Measurements from ENCODE around the gene ZNF516.

The ZNF516 gene

DNA sequence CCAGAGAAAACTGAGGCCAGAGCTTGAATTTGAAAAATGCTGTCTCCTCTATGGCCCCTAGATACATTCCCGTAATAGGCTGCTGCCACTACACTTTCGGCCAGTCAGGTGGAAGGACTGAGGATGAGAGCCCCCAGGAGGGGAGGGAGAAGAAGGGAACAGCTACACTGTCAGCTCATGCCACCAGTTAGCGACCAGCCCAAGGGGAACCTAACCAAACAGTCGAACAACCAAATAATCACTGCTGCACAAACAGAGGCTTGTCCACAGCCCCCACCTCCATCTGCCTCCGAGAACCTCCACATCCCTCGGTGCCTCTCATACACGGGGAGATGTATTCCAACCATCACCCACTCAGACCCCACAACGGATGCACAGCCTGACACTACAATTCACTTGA lies 7.3 kb downstream of the ZNF516 start:
- no peak for DNase-seq (ENCODE audit: low spot score)
- TF ChIP-seq CTCF (IDR thresholded peaks at IDR 0.05; ENCODE audit: borderline replicate concordance, control extremely low read depth, extremely low read depth, insufficient read depth, missing control alignments) = no peak
- in situ Hi-C loops (cut with MboI; ENCODE audit: low sequenced_read_pairs, unreplicated experiment) = loop anchor here (25.0 kb wide), 1 partner anchor 625 kb away; no protein-coding TSS in a partner anchor

DNA sequence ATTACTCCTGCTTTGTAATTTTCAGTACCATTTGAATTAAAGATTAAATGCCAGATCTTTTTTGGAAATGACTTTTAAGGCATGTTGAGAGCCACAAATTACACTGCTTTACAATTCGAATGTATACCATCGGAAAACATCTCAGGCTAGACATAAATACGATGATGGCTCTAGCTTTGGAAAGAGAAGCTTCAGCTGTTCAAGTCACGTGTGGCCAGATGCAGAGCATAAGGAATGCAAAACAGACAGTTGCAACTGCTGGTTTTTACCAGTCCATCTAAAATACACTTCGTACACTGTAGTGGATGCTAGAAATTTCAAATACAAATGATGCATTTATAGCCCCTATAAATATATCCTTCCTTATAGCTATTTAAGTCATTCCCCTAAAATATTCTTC lies 8.0 kb downstream of the ZNF516 start:
- no peak for TF ChIP-seq CTCF (IDR thresholded peaks at IDR 0.05; ENCODE audit: borderline replicate concordance, control extremely low read depth, extremely low read depth, insufficient read depth, missing control alignments)
- DNase-seq (ENCODE audit: low spot score) = no peak
- in situ Hi-C loops (cut with MboI; ENCODE audit: low sequenced_read_pairs, unreplicated experiment) = loop anchor here (25.0 kb wide), 1 partner anchor 625 kb away; no protein-coding TSS in a partner anchor

DNA sequence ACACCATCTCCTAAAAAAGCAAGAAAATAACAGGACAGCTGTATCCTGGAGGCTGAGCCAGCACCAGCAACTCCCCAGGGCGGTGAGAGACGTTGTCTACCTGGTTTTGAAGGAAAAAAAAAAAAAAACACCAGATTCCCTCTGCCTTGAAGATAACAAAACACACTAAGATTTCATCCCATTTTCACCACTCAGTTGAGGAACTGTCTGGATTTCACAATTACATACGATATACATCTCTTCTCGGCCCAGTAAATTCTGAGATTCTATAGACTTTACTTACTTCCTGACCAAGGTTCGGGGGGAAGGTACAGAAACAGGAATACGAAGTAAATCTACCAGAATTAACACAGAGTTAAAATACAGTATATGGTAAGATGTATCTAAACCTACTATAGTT lies 8.5 kb downstream of the ZNF516 start:
- no peak for DNase-seq (ENCODE audit: low spot score)

DNA sequence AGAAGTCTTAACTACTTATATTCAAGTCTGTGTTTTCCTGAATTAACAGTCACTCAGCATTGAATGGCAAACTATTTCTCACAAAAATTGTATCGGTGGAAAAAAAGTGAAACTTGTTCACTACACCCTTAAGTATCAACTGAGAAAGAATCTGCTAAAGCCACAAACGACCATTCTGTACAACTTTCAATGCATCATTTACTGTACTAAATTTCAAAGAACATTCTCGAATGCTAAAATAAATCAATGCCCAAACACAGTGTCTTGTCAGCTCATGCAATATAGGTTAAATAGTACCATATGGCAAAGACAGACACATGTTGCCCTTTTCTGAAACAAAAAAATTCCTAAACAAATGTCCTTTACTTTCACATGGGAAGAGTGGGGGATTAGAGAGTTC lies 9.0 kb downstream of the ZNF516 start:
- in situ Hi-C loops (cut with MboI; ENCODE audit: low sequenced_read_pairs, unreplicated experiment) = loop anchor here (25.0 kb wide), 1 partner anchor 626 kb away; no protein-coding TSS in a partner anchor
- TF ChIP-seq CTCF (IDR thresholded peaks at IDR 0.05; ENCODE audit: borderline replicate concordance, control extremely low read depth, extremely low read depth, insufficient read depth, missing control alignments) = no peak
- no peak for DNase-seq (ENCODE audit: low spot score)

More for the DNA sequence above, 8.5 kb downstream of the ZNF516 start:
- no peak for TF ChIP-seq CTCF (IDR thresholded peaks at IDR 0.05; ENCODE audit: borderline replicate concordance, control extremely low read depth, extremely low read depth, insufficient read depth, missing control alignments)
- in situ Hi-C loops (cut with MboI; ENCODE audit: low sequenced_read_pairs, unreplicated experiment) = loop anchor here (25.0 kb wide), 1 partner anchor 626 kb away; no protein-coding TSS in a partner anchor

DNA sequence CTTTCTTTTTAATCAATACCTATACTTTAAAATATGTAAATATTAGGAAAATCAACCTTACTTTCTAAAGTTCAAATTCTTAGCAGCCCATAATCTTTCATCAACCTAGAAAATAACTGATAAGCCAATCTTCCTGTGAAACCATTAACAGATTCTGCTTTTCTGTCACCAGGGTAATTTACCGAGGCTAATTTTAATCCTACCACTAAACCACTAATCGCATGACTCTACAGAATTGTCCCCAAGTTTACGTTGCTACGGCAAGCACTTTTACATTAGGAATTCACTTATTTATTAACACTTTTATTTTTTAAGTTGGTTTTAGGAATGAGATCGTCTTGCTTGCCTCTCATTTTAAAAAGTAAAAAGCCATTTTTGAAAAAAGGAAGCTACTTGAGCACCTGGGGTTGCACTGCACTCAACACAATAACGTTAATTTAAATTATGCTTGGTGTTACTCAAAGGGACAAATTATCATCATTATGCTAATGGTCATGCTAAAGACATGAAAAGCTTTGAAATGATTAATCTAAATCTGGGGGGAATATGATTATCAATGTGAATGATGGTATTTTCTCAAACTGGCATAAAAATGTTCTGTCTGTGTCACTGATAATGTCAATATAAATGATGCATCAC lies 10.2 kb downstream of the ZNF516 start:
- TF ChIP-seq CTCF (IDR thresholded peaks at IDR 0.05; ENCODE audit: borderline replicate concordance, control extremely low read depth, extremely low read depth, insufficient read depth, missing control alignments) = no peak
- peak; percentile 47 for DNase-seq (ENCODE audit: low spot score)
- in situ Hi-C loops (cut with MboI; ENCODE audit: low sequenced_read_pairs, unreplicated experiment) = loop anchor here (25.0 kb wide), 1 partner anchor 627 kb away; no protein-coding TSS in a partner anchor

DNA sequence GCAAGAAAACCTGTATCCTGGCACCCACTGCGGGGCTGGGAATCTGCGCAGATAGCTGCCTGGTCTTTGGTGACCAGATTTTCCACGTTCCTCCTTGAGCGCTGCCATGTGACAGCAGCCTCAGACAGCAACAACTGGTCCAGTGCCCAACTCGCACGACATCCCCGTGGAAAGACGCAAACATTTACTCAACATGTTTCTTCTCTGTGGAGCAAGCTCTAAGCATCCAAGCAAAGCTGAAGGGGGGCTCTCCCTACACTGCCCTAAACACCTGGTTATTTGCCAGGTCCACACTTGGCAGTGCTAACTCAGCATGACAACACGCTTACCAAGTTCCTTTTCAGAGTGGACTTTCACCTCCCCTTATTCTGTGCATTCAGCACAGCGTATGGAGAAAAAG lies 11.3 kb downstream of the ZNF516 start:
- DNase-seq (ENCODE audit: low spot score) = no peak
- no peak for TF ChIP-seq CTCF (IDR thresholded peaks at IDR 0.05; ENCODE audit: borderline replicate concordance, control extremely low read depth, extremely low read depth, insufficient read depth, missing control alignments)
- in situ Hi-C loops (cut with MboI; ENCODE audit: low sequenced_read_pairs, unreplicated experiment) = loop anchor here (25.0 kb wide), 1 partner anchor 629 kb away; no protein-coding TSS in a partner anchor
